ENCODE data around the gene MSRB3.

MSRB3 gene

GRCh38 chr12:65278576-65279368 is at the start of gene MSRB3:
TSS of gene MSRB3 (plus strand) at chr12:65278683. CDS start at chr12:65308580, 29,897 bp downstream.
- H3K27ac ChIP-seq: no peak within 1 kb of the TSS
- DNase-seq (ENCODE audit: low read depth, low spot score): no peak

DNA sequence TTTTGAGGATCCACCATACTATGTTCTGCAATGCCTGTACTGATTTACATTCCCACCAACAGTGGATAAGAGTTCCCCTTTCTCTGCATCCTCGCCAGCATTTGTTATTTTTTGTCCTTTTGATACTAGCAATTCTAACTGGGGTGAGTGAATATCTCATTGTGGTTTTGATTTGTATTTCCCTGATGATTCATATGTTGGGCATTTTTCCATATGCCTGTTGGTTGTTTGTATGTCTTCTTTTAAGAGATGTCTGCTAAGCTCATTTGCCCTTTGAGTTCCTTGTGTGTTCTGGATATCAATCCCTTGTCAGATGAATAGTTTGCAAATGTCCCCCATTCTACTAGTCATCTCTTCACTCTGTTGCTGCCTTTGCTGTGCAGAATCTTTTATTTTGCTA is 49.0 kb upstream of the MSRB3 start:
- H3K27ac ChIP-seq: no peak overlapping the region
- DNase-seq (ENCODE audit: low read depth, low spot score): no peak

DNA sequence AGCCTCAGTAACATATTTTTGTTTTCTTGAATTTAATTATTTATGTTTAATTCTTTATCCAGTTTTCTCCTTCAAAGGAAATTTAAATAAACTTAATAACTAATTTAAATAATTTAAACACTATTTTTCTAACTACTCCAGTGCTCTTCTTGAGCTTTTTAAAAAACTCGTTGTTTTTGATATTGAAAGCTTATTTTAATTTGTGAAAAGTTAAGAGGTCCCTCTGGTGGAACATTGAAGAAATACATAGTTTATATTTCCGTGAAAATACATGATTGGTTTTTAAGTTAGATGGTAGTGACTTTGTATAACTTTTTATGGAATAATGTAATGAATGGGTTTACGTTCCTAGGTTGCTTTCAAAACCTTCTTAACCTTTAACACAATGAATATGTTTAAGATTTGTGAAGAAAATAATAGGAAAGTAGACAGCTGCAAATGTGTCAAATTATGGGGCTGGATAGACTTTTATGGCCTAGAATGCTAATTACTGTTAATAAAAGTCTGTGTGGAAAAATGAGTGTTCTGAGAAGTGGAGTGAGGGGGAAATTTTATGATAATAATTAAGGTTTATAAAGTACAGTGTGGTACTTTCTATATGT is 45.9 kb upstream of the MSRB3 start:
- no peak for DNase-seq (ENCODE audit: low read depth, low spot score)
- H3K27ac ChIP-seq: no peak overlapping the region

DNA sequence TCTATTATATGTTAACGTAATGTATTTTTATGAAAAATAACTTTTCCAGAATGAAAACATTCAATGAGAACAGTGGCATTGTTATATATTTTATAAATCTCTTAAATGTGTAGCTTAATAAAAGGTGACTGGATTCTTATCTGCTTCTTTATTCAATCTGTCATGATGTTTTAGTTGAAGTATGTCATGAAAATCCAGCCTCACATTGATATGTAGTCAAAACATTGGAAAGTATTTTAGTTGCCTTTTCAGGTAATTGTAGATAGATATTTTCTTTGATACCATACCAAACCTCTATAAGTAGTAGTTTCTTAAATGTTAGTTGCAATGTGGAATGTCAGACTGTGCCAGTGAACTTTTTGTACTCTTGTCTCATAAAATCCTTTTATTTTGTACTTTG is 41.3 kb upstream of the MSRB3 start:
- DNase-seq (ENCODE audit: low read depth, low spot score): no peak

GRCh38 chr12:65238609-65239008 is 39.9 kb upstream of the MSRB3 start:
- H3K27ac ChIP-seq: no peak overlapping the region
- no peak for DNase-seq (ENCODE audit: low read depth, low spot score)

More for the DNA sequence above, 41.3 kb upstream of the MSRB3 start:
- no peak overlapping the region for H3K27ac ChIP-seq

GRCh38 chr12:65248656-65249633 is 29.5 kb upstream of the MSRB3 start:
- no peak overlapping the region for H3K27ac ChIP-seq
- no peak for DNase-seq (ENCODE audit: low read depth, low spot score)

- no peak overlapping the region for H3K27ac ChIP-seq
- DNase-seq (ENCODE audit: low read depth, low spot score): no peak
Measured at GRCh38 chr12:65252515-65252914, 26.0 kb upstream of the MSRB3 start.

- no peak overlapping the region for H3K27ac ChIP-seq
- DNase-seq (ENCODE audit: low read depth, low spot score): no peak
Measured at GRCh38 chr12:65257986-65258385, 20.5 kb upstream of the MSRB3 start.

DNA sequence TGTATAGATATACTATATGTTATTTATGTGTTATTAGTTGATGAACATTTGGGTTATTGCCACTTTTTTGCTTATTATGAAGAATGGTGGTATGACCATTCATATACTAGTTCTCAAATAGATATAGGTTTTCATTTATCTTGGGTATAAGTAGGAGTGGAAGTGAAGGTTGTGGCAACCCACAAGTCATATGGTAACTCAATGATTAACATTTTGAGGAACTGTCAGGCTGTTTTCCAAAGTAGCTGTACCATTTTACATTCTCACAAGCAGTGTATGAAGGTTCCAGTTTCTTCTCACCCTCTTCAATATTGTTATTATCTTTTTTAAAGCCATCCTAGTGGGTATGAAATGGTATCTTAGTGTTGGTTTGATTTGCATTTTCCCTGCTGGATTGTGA is 19.0 kb upstream of the MSRB3 start:
- H3K27ac ChIP-seq: no peak overlapping the region
- no peak for DNase-seq (ENCODE audit: low read depth, low spot score)

DNA sequence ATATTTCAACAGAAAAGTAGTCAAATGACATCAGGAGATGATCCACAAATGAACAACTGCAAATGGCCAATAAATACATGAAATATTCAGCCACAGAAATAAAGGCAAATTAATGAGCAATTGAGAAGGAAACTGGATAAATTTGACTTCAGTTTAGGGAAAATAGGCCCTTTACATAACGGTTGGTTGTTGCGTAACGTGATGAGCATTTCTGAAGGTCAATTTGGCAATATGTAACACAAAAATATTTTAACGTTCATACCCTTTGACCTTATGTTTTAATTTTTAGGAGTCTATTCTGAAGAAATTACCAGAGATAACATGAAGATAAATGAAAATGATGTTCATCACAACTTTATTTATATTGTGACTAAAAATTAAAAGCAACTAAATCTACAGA is 14.7 kb upstream of the MSRB3 start:
- H3K27ac ChIP-seq: no peak overlapping the region
- no peak for DNase-seq (ENCODE audit: low read depth, low spot score)

- H3K27ac ChIP-seq: no peak overlapping the region
- DNase-seq (ENCODE audit: low read depth, low spot score): no peak
Measured at GRCh38 chr12:65266408-65266807, 12.1 kb upstream of the MSRB3 start.

DNA sequence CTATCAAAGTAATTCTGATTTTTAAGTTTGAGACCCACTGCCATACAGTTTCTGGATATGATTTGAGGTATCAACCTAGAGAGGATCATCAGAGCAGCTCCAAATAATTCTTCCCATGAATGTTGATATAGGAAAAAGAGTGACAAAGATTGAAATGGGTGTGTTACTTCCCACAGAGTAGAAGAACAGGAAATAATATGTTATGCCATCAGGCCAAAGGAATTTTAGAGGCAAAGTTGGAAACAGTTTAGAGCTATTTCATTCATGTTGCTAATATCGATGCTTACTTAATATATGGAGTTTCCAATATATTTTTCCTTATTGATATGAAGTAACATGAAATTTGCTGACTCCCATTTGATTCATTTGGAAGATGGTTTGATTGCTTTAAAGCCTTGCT is 8.9 kb upstream of the MSRB3 start:
- no peak for DNase-seq (ENCODE audit: low read depth, low spot score)
- peak overlapping the region; percentile 21 for H3K27ac ChIP-seq

DNA sequence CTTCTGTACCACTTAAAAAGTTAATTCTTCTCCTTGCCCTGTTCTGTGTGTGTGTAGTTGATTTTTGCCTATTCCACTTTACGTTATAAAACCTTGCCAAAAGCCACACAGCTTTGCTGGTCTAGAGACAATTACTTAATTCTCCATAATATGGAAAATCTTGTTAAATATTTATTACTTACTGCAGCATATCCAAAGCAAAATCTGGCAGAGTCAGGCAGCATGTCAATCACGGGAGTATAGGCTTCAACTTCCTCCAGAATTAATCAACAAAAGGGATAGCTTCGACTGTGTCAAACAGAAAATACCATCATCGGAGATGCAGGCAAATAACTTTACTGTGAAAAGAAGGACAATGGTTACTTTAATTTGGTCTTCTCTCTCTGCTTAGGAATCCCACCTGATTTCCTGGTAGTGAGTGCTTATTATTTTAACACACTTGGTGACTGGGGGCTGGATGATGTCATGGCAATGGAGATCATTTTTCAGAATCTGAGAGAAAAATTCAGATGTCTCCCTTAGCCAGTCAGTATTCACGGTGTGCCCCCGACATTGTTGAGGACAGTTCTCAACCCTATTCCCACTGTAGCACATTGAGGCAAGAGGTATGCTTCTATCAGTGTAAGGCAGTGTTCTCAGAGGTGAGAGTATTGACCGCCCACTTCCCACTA is 3.7 kb upstream of the MSRB3 start:
- H3K27ac ChIP-seq: no peak overlapping the region
- DNase-seq (ENCODE audit: low read depth, low spot score): no peak

DNA sequence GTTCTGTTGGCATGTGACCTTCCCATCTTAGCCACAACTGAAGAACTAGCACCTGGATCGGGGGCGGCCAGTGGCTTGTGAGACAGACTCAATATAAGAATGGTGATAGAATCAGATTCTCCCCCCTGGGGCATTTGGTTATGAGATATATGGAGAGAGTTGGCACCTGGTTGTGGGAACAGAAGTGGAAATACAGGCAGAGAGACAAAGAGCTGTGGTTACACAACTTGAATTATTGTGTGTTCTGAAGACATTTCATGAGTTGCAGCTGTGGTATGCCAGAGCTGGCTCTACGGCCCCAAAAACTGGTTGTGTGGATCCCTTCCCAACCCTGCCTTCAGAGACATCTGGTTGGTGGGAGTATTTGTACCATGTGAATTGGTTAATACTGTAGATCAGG is 2.9 kb upstream of the MSRB3 start:
- H3K27ac ChIP-seq: no peak overlapping the region
- DNase-seq (ENCODE audit: low read depth, low spot score): no peak

GRCh38 chr12:65276916-65277530 is 1.5 kb upstream of the MSRB3 start:
- DNase-seq (ENCODE audit: low read depth, low spot score): no peak
- H3K27ac ChIP-seq: no peak overlapping the region

- no peak overlapping the region for H3K27ac ChIP-seq
- no peak for DNase-seq (ENCODE audit: low read depth, low spot score)
Measured at GRCh38 chr12:65277994-65278575, 398 bp upstream of the MSRB3 start.

- no peak overlapping the region for H3K27ac ChIP-seq
- no peak for DNase-seq (ENCODE audit: low read depth, low spot score)
Measured at GRCh38 chr12:65279369-65280112, 1.1 kb downstream of the MSRB3 start.

GRCh38 chr12:65280306-65280705 is 1.8 kb downstream of the MSRB3 start:
- no peak for DNase-seq (ENCODE audit: low read depth, low spot score)

DNA sequence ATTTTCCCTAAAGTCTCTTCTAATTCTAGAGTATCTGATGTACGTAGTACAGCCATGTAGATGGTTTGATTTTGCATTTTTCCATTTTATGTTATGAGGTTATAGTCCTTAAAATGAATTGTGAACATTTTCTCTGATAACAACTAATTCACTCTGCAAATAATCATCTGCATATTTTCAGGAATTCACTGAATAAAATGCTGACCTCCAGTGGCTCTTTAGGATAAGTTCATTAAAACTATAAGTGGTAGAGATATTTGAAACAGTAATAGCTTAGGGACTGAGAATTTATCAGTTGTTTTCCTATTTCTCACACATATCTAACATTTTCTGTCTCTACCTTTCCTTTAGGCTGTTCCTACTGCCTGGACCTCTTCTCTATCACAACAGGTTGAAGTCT is 4.4 kb downstream of the MSRB3 start:
- no peak overlapping the region for H3K27ac ChIP-seq
- no peak for DNase-seq (ENCODE audit: low read depth, low spot score)

More at GRCh38 chr12:65280306-65280705, 1.8 kb downstream of the MSRB3 start:
- H3K27ac ChIP-seq: no peak overlapping the region

Data from epithelial cell of prostate (primary cell).